Stimulated activated CD4-positive, alpha-beta T cell treated with anti-CD3 and anti-CD28 coated beads, Interleukin-4, amount 100 ng/mL, for 48 hours (primary cell): ENCODE data around the gene CREB3L4.

ENCODE experiments used
- DNase-seq, 2 donors: peaks; one replicate each; pipeline ENCODE4 v3.0.0-alpha.2; 2020; ENCODE audit warnings: low read depth in 2 of 2

CREB3L4 gene

DNA sequence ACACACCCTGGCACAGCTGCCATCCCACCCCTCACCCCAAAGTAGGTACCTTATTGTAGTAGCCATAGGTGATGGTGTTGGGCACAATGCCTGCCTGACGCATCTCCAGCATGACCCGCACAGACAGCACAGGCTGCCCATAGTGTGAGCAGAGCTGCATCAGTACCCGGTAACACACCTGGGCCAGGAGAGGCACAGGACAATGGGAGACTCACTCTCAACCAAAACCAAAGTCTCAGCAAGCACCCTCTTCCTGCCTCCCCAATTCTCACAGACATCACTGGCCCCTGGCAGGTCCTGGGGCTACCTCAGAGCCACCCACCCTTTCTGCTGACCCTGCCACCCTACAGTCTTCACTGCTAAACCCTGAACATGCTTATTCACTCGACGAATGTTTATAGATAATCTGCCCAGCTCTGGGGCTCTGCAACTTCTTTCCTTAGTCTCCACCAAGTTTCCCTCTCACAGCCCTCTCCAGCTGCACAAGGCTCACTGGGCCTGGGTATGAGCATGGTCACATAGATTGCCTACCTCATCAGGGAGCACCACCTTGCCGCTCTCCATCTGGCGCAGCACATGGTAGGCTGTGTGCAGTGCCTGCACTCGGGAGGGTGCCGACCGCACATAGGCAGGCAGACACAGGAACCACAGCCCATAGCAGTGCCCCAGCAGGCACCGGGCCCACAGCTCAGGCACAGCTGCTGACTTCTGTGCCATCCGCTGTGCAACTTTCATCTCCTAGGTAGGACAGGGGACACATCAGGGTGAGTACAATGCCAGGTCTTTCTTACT lies 31.5 kb upstream of the CREB3L4 start:
- no peak for DNase-seq

DNA sequence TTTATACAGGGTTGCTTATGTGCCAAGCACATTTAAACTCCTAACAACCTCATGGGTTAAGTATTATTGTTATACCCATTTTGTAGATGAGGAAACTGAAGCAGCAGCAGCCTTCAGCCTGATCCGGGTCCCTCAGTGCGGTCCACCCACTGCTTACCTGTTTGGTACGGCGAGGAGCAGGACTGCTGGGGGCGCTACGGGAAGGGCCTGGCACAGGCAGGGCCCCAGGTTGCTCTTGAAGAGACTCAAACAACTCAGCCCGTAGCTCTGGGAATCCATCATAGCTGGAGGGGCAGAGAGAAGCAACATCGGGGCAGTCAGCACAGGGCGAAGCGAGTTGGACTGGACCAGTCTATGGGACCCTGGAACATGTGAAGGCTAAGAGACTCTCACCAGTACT lies 30.4 kb upstream of the CREB3L4 start:
- no peak for DNase-seq

DNA sequence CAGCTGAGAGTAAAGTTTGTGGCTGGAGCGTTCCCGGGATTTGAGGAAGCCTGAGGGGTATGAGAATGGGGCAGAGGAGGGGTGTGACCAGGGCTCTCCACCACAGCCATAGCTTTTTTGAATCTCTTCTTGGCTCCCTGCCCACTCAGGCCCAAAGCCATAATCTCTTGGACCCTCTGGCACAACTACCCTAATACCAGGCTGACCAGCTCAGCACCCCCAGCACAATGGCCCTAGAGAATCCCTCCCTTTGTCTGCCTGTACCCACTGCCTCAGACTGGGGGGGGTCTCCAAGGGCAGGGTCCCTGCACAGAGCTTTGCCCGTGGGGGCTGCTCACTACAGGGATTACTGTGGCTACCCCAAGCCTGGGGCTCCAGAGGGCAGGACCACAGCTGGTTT lies 28.7 kb upstream of the CREB3L4 start:
- DNase-seq, result no peak

DNA sequence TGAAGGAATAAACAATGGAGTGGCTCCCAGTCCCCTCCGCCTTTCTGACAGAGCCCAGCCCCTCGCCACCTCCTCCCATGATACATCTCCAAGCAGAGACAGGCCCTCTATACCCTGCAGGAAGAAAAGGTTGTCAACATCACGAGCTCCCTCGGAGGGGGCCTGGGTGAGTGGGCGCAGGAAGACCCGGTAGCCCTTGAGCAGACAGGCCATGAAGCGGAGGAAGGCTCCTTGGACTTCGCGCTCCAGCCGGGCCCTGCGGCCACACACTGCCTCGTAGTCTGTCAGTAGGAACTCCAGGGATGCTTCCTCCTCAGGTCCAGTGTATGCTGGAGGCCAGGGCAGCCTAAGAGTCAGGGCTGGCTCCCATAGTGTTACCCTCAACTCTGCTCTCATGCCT lies 28.2 kb upstream of the CREB3L4 start:
- DNase-seq, result no peak

DNA sequence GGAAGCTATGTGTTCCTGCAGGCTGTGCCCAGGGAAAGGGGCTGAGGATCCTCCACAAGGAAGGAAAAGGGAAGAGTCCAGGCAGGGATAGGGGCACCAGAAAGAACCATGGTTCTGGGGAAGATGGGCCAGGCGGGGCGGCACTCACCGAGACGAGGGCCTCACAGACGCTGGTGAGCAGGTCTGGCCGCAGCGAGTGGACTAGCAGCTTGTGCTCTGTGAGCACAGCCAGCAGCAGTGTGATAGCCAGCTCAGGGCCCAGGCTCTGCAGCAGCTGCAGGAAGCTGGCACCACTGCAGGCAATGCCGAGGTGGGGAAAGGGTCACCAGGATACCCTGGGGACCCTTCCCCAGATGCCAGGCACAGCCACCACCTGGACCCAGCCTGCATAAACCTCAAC lies 26.9 kb upstream of the CREB3L4 start:
- DNase-seq, result no peak

DNA sequence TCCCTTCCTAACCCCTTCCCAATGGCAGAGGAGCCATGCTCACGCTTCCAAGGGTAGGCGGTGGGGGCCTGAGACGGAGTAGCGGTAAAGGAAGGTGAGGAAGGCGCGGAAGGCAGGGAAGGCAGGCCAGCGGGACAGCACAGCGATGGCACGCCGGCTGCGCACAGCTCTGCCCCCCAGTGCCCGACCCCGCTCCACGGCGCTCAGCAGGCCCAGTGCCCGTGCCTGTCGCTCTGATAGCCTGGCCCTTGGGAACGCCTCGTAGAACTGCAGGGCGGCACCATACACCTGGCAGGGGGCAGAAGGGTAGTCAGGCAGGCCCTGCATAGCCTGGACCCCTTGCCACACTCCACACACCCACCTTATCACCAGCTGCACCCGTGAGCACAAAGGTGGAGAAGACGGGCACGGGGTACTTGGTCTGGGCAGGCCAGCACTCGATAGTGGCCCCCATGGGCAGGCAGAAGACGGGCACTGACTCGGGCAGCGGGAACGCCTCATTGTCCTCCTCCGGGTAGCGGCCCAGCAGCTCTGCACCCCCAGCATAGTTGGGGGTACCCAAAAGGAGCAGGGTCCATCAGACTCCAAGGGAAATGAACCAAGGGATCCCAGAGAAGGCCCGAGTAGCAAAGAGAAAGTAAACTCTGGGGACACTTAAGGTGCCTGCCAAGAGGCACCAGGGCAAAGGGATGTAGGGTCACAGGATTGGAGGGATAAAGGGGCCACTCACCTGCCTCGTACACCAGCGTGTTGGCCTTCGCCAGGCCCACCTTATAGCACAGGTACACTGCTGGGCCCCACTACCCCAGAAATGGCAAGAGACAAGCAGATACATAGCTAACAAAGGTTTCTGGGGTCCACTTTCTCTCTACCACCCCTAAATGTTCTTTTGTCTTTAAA lies 25.6 kb upstream of the CREB3L4 start:
- DNase-seq, result no peak

DNA sequence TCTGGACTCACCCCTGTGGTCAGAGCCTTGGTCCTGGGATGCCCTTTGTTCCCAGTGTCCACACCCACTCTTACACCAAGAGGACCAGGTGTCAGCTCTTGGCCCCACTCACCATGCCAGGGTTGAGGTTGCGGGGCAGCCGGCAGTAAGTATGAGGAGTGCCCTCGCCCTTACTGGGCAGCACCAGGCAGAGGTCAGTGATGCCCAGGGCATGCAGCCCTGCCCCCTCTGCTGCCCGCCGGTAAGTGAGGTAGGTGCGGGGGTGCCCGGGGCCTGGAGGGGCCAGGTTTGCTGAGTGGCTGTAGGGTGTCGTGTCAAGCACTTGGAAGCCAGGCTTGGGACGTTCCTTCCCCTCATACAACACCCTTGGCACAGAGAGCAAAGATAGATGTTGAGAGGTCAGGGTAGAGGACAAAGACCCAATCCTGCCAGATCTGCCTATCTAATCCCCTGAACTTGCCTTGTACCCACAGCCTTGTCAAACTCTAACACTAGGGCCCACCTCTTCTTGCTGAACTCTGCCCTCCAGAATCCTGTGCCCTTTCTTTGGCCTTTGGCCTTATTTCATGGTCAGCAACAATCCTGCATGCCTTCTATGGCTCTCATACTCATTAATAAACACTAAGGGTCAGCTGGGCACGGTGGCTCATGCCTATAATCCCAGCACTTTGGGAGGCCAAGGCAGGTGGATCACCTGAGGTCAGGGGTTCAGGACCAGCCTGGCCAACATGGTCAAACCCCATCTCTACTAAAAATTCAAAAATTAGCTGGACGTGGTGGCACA lies 24.7 kb upstream of the CREB3L4 start:
- DNase-seq, result no peak

DNA sequence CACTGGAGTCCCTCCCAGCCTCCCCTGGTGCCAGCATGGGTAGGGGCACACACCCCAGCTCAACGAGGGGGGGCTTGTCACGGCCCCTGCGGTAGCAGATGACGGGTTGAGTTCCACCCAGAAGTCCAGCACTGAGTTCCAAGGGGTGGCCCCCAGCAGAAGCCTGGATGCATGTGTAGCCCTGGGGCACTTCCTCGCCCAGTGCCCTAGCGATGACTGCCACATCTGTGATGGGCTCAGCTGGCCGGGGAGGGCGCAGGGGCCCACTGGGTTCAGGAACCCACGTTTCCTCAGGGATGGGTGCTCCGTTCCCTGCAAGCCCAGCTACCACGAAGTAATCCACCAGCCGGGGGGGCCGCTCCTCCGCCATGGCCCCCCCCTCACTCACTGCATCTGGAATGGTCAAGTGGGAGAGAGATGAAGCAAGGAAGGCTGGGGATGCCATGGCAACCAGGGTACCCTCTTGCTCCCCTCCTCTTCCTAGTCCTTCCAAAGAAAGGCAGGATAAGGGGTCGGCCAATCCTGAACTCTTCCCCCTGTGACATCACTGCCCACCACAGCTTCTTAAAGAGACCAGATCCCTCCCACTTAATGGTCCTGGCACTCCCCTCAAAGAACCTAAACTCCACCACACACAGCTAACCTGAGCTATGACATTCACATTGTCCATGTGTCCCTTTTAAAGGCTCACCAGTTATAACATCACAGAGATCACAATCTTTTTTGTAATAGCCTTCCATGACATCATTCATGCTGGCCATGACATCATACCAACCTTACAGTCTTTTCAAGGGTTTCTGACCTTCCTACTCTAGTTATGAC lies 23.5 kb upstream of the CREB3L4 start:
- no peak for DNase-seq

DNA sequence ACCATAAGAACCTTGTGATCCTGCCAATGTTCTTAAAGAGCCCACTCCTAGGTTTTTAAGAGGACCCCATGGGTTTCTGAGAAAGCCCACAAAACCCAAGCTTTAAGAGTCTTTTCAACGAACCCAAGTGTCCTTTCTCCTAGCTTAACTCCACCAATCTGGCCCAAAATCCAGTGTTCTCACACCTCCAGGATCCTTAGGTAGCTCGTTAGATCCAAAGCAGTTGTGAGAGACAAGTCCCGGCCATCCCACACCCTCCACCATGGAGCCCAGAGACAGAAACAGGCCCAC lies 22.9 kb upstream of the CREB3L4 start:
- no peak for DNase-seq

DNA sequence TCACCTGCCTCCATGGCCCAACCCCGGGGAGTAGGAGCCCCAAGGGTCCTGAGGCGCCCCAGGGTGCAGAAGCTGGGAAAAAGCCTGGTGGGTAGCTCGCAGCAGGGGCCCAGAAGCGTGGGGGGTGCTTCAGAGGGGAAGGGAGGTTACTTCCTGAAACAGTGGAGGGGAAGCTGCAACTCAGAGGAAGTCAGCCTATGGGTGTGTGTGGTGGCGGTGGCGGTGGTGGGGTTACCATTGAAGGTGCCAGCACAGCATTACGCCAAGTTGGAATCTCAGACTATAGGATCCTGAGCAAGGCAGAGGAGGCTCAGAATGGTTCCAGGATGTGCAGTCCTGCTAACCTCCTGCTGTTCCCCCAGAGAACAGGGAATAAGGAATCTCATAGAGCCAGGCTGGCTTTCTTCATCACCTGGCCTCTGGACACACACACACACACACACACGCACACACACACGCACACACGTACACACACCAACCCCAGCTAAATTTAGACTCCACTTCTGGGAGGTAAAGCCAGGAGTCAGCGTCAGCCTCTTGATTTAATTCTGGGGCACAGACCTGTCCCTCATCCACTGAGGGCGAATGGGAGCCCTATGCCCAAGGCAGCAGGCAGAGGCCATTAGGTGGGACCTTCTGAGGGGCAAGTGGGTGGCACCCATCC lies 22.4 kb upstream of the CREB3L4 start:
- DNase-seq, result peak; percentile 60 to 62

DNA sequence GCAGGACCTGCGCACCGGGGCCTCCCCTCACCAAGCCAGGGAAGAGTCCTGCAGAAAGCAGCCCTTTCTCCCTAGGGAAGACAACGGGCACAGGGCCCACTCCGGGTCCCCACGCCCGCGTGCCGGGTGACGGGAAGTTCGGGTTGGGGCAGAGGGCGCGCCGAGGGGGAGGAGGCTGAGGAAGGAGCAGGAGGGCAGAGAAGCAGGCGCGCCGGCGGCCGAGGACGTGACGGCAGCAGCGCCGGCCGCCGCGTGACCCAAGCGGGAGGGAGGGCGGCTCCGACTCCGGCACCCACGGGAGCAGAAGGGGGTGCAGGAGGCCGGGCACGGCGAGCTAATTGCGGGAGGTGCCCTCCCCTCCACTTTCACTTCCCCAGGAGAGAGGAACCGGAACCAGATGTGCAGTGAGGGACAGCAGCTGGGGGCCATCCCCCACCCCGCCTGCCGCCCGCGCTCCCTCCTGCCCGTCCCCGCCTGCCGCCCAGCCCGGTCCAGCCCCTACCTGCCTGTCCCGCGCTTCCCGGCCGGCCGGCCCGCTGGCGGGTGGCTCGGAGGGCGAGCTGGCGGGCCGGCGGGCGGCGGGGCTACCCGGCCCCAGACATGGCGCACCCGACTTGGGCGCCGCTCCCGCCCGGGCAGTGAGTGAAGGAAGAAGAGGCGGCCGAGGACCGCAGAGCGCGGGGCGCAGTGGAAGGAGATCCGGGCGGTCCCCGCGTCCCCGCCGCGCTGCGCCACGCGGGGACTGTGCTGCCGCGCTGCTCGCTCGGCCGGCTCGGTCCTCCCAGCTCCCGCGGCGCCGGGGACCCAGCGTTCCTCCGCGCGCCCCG lies 21.7 kb upstream of the CREB3L4 start:
- DNase-seq, result peak; percentile 63 to 67

DNA sequence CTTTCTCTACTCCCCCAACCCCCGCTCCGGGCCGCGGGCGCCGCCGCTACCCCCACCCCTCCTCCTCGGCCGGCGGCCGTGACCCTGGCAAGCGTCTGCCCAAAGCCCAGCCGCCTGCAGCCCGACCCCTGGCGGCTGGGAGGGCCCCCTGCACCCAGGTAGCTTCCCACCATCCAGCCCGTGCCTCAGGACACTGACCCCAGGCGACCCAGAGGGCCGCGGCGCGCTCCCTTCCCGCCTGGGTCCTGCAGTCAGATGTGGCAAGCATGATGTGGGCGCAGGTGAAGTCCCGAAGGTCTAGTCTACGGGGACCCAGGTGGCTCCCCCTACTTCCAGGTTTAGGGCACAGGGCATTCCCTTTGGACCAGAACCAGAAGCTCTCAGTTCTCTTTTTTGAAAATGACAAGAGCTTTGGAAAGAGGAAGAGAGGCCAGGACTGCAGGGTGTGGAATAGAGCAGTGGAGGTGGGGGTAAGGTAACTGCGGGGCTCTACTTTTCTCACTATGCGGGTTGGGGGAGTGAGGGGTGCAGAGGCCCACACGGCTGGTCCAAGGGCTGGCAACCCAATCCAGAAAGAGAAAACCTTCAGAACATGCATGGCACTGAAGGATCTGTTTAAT lies 21.0 kb upstream of the CREB3L4 start, which contains the start of gene DENND4B:
Gene DENND4B, minus strand, starts transcription at position 97 of the 620 bp plus-strand sequence. CDS start 2,344 bp downstream, outside the sequence.
- peak; percentile 64 to 73 for DNase-seq

DNA sequence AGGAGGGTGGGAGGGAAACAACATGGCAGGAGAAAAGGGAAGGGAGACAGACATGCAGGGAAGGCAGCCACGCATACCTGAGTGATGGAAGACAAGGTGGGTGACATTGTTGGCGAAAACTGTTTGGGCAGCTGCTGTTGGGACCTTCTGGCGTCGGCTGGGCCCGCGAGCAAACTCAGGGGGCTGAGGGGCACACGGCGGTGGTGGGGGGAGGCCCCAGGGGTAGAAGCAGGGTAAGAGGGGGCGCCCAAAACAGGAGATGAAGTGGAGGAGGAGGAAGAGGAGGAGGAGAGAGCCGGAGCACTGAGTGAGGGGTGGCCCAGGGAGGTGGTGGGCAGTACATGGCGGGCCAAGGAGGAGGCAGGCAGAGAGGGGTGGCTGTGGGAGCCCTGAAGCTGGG lies 16.5 kb upstream of the CREB3L4 start:
- no peak for DNase-seq

DNA sequence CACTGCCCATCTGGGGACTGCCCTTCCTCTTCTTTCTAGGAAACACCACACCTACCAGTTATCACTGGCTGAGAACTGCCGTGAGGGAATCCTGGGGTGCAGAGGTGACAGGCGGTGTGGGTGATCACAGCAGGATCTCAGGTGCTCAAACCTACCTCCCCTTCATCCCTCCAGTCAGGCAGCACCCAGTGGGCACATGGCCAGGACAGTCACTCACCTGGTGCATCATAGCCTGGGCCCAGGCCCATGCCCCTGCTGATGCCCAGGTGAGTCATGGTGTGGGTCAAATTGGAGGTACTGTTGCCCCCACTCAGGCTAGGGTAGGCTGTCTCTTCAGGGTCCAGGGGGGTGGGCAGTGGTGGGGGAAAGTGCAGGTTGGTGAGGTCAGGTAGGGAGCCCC lies 15.9 kb upstream of the CREB3L4 start:
- DNase-seq, result no peak

DNA sequence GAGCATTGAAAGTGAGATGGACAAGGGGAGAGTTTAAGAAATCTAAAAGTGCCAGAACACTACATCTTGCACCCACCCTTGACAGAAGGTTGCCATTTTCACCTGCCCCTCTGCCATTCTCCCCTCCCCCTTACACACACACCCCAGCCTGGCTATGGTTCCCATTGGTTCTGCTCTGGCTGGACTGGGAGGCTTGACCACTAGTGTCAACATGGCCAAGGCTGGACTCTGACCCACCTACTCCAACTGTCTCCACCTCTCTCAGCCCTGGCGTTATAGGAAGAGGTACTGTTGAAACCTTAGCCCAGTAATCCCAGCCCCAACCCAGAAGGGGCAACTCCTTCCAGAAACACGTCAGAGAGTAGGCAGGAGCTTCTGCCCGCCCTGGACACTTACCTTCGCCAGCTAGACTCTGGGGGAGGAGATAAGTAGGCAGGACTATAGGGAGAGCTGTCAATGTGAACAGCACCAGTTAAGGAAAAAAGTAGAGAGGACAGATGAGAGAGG lies 13.8 kb upstream of the CREB3L4 start:
- DNase-seq, result no peak

DNA sequence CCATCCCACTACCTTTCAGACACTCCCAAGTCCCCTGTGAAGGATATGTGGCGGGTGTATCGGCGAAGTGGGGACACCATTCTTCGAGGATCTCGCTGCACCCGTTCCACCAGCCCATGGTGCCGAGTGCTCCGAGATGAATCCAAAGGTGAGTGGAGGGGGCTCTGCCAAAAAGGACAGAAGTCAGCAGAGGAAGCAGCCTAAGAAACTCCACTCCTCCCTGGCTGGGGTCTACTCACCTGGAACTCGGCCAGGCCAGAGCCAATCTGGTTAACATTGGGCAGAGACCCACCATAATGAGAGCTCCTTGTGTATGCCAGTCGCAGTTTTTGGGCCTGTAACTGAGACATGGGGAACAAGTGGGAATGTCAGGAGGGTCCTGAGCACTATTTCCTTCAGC lies 12.9 kb upstream of the CREB3L4 start:
- DNase-seq, result no peak

DNA sequence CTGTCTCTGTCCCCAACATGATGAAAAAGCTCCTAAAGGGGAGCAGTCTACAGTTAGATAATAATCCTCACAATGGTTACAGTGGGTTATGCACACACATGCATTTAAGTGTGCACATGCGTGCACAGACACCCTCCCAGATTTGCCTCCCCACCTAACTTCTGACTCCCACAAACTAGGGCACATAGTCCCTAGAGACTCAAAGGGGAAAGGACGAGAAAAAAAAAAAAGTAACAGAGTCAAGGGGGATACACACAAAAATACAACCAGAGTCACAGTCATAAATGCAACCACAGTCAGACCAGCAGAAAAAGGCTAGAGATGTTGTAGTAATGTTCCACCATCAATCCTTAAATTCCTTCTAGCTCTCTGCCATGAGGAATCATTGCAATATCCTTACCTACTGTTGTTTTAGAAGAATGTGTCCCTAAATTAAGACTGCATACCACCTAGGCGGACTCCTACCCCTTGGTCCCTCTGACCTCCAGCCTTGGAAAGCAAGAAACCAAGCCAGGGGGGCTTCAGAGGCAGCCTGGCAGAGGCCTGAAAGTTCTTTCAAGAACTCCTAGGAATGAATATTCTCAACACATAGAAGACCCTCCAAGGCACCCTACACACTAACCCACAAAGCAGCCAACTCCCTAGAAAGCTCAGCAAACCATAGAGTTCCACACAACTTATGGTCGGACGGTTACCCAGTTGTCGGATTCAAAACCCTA lies 10.5 kb upstream of the CREB3L4 start:
- no peak for DNase-seq

DNA sequence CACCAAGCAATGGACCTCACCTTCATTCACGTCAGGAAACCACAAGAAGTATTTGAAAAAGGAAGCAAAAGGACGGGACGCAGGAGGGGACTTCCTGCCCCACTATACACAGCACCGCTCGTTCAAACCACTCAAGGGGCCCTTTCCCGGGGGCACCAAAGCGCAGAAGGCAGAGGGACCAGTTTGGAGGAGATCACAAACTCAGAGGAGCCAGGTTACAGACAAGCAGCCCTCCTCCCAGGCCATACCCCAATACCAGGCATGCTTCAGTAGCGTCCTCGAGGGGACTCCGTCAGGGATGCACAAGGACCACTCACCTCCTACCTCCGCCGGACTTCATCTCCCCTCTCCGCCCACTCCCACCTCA lies 10.0 kb upstream of the CREB3L4 start:
- peak in 1 of 2 donors; percentile 9 for DNase-seq
